GM19372 (cell line): Measurements from ENCODE around the gene ADCY5.

Source experiments
- ATAC-seq: cut with Tn5 transposase; IDR thresholded peaks from one replicate; pipeline ENCODE4 v1.9.1; 2021; ENCODE audit warnings: mild to moderate bottlenecking, low read depth, moderate library complexity; ENCODE audit not compliant: unreplicated experiment

ADCY5 gene

GRCh38 chr3:123292321-123293310, 156.3 kb downstream of the ADCY5 start:
- no peak for ATAC-seq

- ATAC-seq, result no peak
Observed at GRCh38 chr3:123291404-123291803, 157.5 kb downstream of the ADCY5 start.

GRCh38 chr3:123290962-123291361, 157.9 kb downstream of the ADCY5 start:
- ATAC-seq, result no peak

- no peak for ATAC-seq
Observed at GRCh38 chr3:123290107-123290930, 158.6 kb downstream of the ADCY5 start.

- ATAC-seq, result no peak
Observed at GRCh38 chr3:123289391-123290106, 159.3 kb downstream of the ADCY5 start.

GRCh38 chr3:123287962-123288302, 161.0 kb downstream of the ADCY5 start:
- ATAC-seq, result no peak

- no peak for ATAC-seq
Observed at GRCh38 chr3:123287051-123287961, 161.6 kb downstream of the ADCY5 start.

- ATAC-seq, result no peak
Observed at GRCh38 chr3:123286308-123287023, 162.4 kb downstream of the ADCY5 start.

- ATAC-seq, result no peak
Observed at GRCh38 chr3:123285931-123286307, 163.0 kb downstream of the ADCY5 start.

GRCh38 chr3:123285479-123285878, 163.4 kb downstream of the ADCY5 start:
- no peak for ATAC-seq

- no peak for ATAC-seq
Observed at GRCh38 chr3:123285066-123285465, 163.8 kb downstream of the ADCY5 start.

GRCh38 chr3:123284399-123285010, 164.4 kb downstream of the ADCY5 start:
- no peak for ATAC-seq

GRCh38 chr3:123283657-123284398, 165.1 kb downstream of the ADCY5 start:
- ATAC-seq, result no peak

- no peak for ATAC-seq
Observed at GRCh38 chr3:123283074-123283473, 165.8 kb downstream of the ADCY5 start.

- ATAC-seq, result no peak
Observed at GRCh38 chr3:123282461-123282860, 166.4 kb downstream of the ADCY5 start.

GRCh38 chr3:123281929-123282328, 167.0 kb downstream of the ADCY5 start:
- ATAC-seq, result no peak

- ATAC-seq, result no peak
Observed at GRCh38 chr3:123281406-123281805, 167.5 kb downstream of the ADCY5 start.

GRCh38 chr3:123279121-123279520, 169.8 kb downstream of the ADCY5 start:
- ATAC-seq, result no peak
